ENCODE measurements around the gene SBK2.

SBK2 gene

GRCh38 chr19:55540619-55541018, 3.7 kb upstream of the SBK2 start:
- Histone ChIP-seq H3K27ac (no peak overlapping the region), H3K79me2 (no peaks in the 10 kb centered on the region), H3K9me3 (ENCODE audit: control insufficient read depth, low read length) (no peaks in the 10 kb centered on the region), H3K36me3 (ENCODE audit: control insufficient read depth, insufficient read depth, low read length) (no peaks in the 10 kb centered on the region), H3K4me3 (ENCODE audit: low read depth, low read length) (no peak overlapping the region), H3K4me2 (ENCODE audit: low read length) (no peak overlapping the region), H2AFZ (no peak overlapping the region), H3K27me3 (ENCODE audit: control insufficient read depth, insufficient read depth, low read length) (no peaks in the 10 kb centered on the region), H3K4me1 (no peaks in the 10 kb centered on the region), H3K9ac (no peak overlapping the region)
- TF ChIP-seq CTCF (IDR thresholded peaks at IDR 0.05), result no peak

GRCh38 chr19:55539090-55539984, 2.4 kb upstream of the SBK2 start:
- H3K79me2 ChIP-seq, result no peaks in the 10 kb centered on the region
- no peaks in the 10 kb centered on the region for H3K36me3 ChIP-seq (ENCODE audit: control insufficient read depth, insufficient read depth, low read length)
- H3K4me2 ChIP-seq (ENCODE audit: low read length), result no peak overlapping the region
- no peak overlapping the region for H2AFZ ChIP-seq
- no peaks in the 10 kb centered on the region for H3K4me1 ChIP-seq
- H3K27ac ChIP-seq, result no peak overlapping the region
- no peak overlapping the region for H3K4me3 ChIP-seq (ENCODE audit: low read depth, low read length)
- no peaks in the 10 kb centered on the region for H3K27me3 ChIP-seq (ENCODE audit: control insufficient read depth, insufficient read depth, low read length)
- TF ChIP-seq CTCF (IDR thresholded peaks at IDR 0.05), result no peak
- no peak overlapping the region for H3K9ac ChIP-seq
- no peaks in the 10 kb centered on the region for H3K9me3 ChIP-seq (ENCODE audit: control insufficient read depth, low read length)

DNA sequence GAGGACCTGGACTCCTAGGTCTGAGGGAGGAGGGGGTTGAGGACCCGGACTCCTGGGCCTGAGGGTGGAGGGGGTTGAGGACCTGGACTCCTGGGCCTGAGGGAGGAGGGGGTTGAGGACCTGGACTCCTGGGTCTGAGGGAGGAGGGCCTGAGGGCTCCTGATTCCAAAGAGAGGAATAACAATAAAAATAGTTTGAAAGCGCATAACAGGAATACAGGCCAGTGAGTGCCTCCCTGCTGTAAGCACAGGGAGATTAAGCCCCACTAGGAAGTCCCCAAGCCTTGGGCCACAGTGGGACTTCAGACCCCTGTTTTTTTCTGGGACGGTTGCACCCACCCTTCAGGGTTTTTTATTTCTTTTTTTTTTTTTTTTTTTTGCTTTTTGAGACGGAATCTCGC, 1.2 kb upstream of the SBK2 start:
- H3K79me2 ChIP-seq, result no peaks in the 10 kb centered on the region
- no peaks in the 10 kb centered on the region for H3K9me3 ChIP-seq (ENCODE audit: control insufficient read depth, low read length)
- H3K4me3 ChIP-seq (ENCODE audit: low read depth, low read length), result no peak overlapping the region
- no peak overlapping the region for H3K9ac ChIP-seq
- H3K4me1 ChIP-seq, result no peaks in the 10 kb centered on the region
- H3K4me2 ChIP-seq (ENCODE audit: low read length), result no peak overlapping the region
- no peak overlapping the region for H2AFZ ChIP-seq
- no peaks in the 10 kb centered on the region for H3K36me3 ChIP-seq (ENCODE audit: control insufficient read depth, insufficient read depth, low read length)
- no peak overlapping the region for H3K27ac ChIP-seq
- H3K27me3 ChIP-seq (ENCODE audit: control insufficient read depth, insufficient read depth, low read length), result no peaks in the 10 kb centered on the region
- TF ChIP-seq CTCF (IDR thresholded peaks at IDR 0.05), result no peak

GRCh38 chr19:55537741-55538111, 793 bp upstream of the SBK2 start:
- no peak overlapping the region for H3K4me3 ChIP-seq (ENCODE audit: low read depth, low read length)
- no peak overlapping the region for H2AFZ ChIP-seq
- no peaks in the 10 kb centered on the region for H3K27me3 ChIP-seq (ENCODE audit: control insufficient read depth, insufficient read depth, low read length)
- H3K4me2 ChIP-seq (ENCODE audit: low read length), result no peak overlapping the region
- no peaks in the 10 kb centered on the region for H3K36me3 ChIP-seq (ENCODE audit: control insufficient read depth, insufficient read depth, low read length)
- H3K9ac ChIP-seq, result no peak overlapping the region
- no peaks in the 10 kb centered on the region for H3K79me2 ChIP-seq
- no peak for TF ChIP-seq CTCF (IDR thresholded peaks at IDR 0.05)
- no peaks in the 10 kb centered on the region for H3K4me1 ChIP-seq
- H3K27ac ChIP-seq, result no peak overlapping the region
- no peaks in the 10 kb centered on the region for H3K9me3 ChIP-seq (ENCODE audit: control insufficient read depth, low read length)

- Histone ChIP-seq H3K79me2 (no peaks in the 10 kb centered on the region), H3K4me2 (ENCODE audit: low read length) (no peak overlapping the region), H3K4me1 (no peaks in the 10 kb centered on the region), H3K27me3 (ENCODE audit: control insufficient read depth, insufficient read depth, low read length) (no peaks in the 10 kb centered on the region), H3K4me3 (ENCODE audit: low read depth, low read length) (no peak overlapping the region), H3K36me3 (ENCODE audit: control insufficient read depth, insufficient read depth, low read length) (no peaks in the 10 kb centered on the region), H3K9ac (no peak overlapping the region), H3K27ac (no peak overlapping the region), H3K9me3 (ENCODE audit: control insufficient read depth, low read length) (no peaks in the 10 kb centered on the region), H2AFZ (no peak overlapping the region)
- no peak for TF ChIP-seq CTCF (IDR thresholded peaks at IDR 0.05)
These were observed 567 bp downstream of the SBK2 start for GRCh38 chr19:55536366-55536765.

All from parathyroid adenoma (tissue), 2 donors.